DND-41 (cell line): Measurements from ENCODE around the gene TMEM254.

Experiments
- ATAC-seq: fragments of 200-7000 bp; cut with Tn5 transposase; 3 replicates; pipeline ENCODE4 v1.9.1; 2021; ENCODE audit warnings: low read depth; ENCODE audit not compliant: insufficient read depth
- DNase-seq: peaks from one replicate; pipeline ENCODE4 v3.0.0-alpha.2; 2020
- H2AFZ ChIP-seq: 2 replicates; pipeline ENCODE4 v1.6.0; 2012; ENCODE audit warnings: low read depth, low read length
- H3K27ac ChIP-seq: 2 replicates; pipeline ENCODE4 v1.5.1; 2012; ENCODE audit warnings: low read length, inconsistent platforms
- H3K27me3 ChIP-seq: fragments of 200-600 bp; sonication (generic); 2 replicates; pipeline ENCODE4 v1.6.0; 2012; ENCODE audit warnings: low read length, mild to moderate bottlenecking, inconsistent platforms; ENCODE audit not compliant: insufficient read depth, poor library complexity
- H3K36me3 ChIP-seq: 2 replicates; pipeline ENCODE4 v1.5.1; 2012; ENCODE audit warnings: low read length, inconsistent platforms; ENCODE audit not compliant: insufficient read depth
- H3K4me1 ChIP-seq: 2 replicates; pipeline ENCODE4 v1.5.1; 2012; ENCODE audit warnings: mild to moderate bottlenecking, low read length; ENCODE audit not compliant: insufficient read depth
- H3K4me2 ChIP-seq: 2 replicates; pipeline ENCODE4 v1.6.0; 2012; ENCODE audit warnings: mild to moderate bottlenecking, moderate library complexity, low read length, inconsistent platforms; ENCODE audit not compliant: insufficient read depth
- H3K4me3 ChIP-seq, 2 experiments: fragments of 200-600 bp in 1 of 2; shearing (Covaris generic) in 1 of 2; 2 replicates each; pipeline ENCODE4 v1.5.1; 2012 to 2016; ENCODE audit warnings: inconsistent platforms in 2 of 2, low read length in 2 of 2, mild to moderate bottlenecking in 2 of 2, low read depth in 1 of 2, moderate library complexity in 1 of 2
- H3K79me2 ChIP-seq: 2 replicates; pipeline ENCODE4 v1.6.0; 2012; ENCODE audit warnings: low read length, inconsistent platforms; ENCODE audit not compliant: insufficient read depth
- H3K9ac ChIP-seq: 2 replicates; pipeline ENCODE4 v1.6.0; 2012; ENCODE audit warnings: low read depth, mild to moderate bottlenecking, inconsistent platforms, low read length, moderate library complexity
- H3K9me3 ChIP-seq: 2 replicates; pipeline ENCODE4 v1.5.1; 2012; ENCODE audit warnings: low read length, moderate library complexity, mild to moderate bottlenecking, inconsistent platforms; ENCODE audit not compliant: insufficient read depth, severe bottlenecking
- H4K20me1 ChIP-seq: 2 replicates; pipeline ENCODE4 v1.6.0; 2012; ENCODE audit warnings: low read length; ENCODE audit not compliant: insufficient read depth
- EZH2 ChIP-seq: IDR thresholded peaks from 3 replicates; pipeline ENCODE4 v1.6.1; 2012; ENCODE audit warnings: borderline replicate concordance, low read depth, mild to moderate bottlenecking, moderate library complexity, low read length, inconsistent platforms; ENCODE audit not compliant: severe bottlenecking
- TF ChIP-seq, protein P1 (sequence below): IDR thresholded peaks from 2 replicates; pipeline ENCODE4 v1.5.1; 2012; ENCODE audit warnings: borderline replicate concordance, low read length, moderate library complexity, mild to moderate bottlenecking; ENCODE audit not compliant: poor library complexity, severe bottlenecking; ENCODE audit errors: extremely low read depth

Gene TMEM254

GRCh38 chr10:80077869-80078447 lies 507 bp upstream of the TMEM254 start:
- Histone ChIP-seq H3K9me3 (no peaks in the 10 kb centered on the region), H2AFZ (peak overlapping the region; percentile 87), H3K27ac (peak overlapping the region; percentile 83), H3K4me2 (peak overlapping the region; percentile 95), H3K9ac (peak overlapping the region; percentile 89), H3K4me1 (peaks cover 20% of the 10 kb centered on the region), H3K27me3 (no peaks in the 10 kb centered on the region), H4K20me1 (no peaks in the 10 kb centered on the region), H3K4me3 (peak overlapping the region; percentile 53 to 86; a peak in 3 of 4 replicates), H3K36me3 (no peaks in the 10 kb centered on the region; the same call in 1 of the 2 replicates), H3K79me2 (no peaks in the 10 kb centered on the region; the same call in 1 of the 2 replicates)
- no peak for TF ChIP-seq EZH2
- TF ChIP-seq, protein P1, sequence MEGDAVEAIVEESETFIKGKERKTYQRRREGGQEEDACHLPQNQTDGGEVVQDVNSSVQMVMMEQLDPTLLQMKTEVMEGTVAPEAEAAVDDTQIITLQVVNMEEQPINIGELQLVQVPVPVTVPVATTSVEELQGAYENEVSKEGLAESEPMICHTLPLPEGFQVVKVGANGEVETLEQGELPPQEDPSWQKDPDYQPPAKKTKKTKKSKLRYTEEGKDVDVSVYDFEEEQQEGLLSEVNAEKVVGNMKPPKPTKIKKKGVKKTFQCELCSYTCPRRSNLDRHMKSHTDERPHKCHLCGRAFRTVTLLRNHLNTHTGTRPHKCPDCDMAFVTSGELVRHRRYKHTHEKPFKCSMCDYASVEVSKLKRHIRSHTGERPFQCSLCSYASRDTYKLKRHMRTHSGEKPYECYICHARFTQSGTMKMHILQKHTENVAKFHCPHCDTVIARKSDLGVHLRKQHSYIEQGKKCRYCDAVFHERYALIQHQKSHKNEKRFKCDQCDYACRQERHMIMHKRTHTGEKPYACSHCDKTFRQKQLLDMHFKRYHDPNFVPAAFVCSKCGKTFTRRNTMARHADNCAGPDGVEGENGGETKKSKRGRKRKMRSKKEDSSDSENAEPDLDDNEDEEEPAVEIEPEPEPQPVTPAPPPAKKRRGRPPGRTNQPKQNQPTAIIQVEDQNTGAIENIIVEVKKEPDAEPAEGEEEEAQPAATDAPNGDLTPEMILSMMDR = no peak
- ATAC-seq (no peak), DNase-seq (no peak)

DNA sequence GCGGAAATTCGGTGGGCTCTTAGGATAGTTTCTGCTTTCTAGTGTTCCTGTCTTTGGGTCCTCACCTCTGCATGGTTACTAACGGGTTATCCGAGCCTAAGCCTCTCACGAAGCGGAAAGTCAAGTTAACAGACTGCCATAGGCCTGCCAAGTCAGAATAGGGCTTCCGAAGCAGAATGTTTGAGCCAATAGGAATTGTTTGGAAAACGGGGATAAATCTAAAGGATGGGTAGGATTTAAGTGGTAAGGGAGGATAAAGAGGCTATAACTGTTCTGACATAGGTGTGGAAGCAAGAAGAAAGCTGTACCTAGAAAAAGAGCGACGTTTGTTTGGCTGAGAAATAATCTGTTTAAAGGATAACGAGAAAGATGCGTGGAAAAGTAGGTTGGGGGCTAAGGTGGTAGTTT lies 851 bp downstream of the TMEM254 start:
- peaks cover 20% of the 10 kb centered on the region for H3K4me1 ChIP-seq
- peak overlapping the region; percentile 89 for H3K9ac ChIP-seq
- DNase-seq (no peak), ATAC-seq (no peak)
- peak overlapping the region; percentile 64 for H3K27ac ChIP-seq
- H4K20me1 ChIP-seq = no peaks in the 10 kb centered on the region
- no peak for TF ChIP-seq EZH2
- TF ChIP-seq, protein P1 = no peak
- peak overlapping the region; percentile 95 for H3K4me2 ChIP-seq
- H3K4me3 ChIP-seq = peak overlapping the region; percentile 53 to 86
- H2AFZ ChIP-seq = peak overlapping the region; percentile 85
- no peaks in the 10 kb centered on the region for H3K27me3 ChIP-seq
- H3K9me3 ChIP-seq = no peaks in the 10 kb centered on the region
- no peaks in the 10 kb centered on the region; the same call in 1 of the 2 replicates for H3K79me2 ChIP-seq
- H3K36me3 ChIP-seq = no peaks in the 10 kb centered on the region; the same call in 1 of the 2 replicates

DNA sequence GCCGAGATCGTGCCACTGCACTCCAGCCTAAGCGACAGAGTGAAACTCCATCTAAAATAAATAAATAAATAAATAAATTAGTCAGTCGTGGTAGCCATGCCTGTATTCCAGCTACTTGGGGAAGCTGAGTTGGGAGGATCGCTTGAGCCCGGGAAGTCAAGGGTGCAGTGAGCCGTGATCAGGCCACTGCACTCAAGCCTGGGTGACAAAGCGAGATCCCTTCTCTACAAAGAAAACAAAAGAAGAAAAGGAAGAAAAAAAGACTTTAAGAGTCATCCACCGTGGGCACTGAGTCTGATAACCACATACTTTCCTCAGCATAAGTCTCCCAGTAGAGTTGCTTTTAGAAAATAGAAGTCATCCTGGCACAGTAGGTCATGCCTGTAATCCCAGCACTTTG lies 2.6 kb downstream of the TMEM254 start:
- Histone ChIP-seq H3K36me3 (no peaks in the 10 kb centered on the region; the same call in 1 of the 2 replicates), H3K4me2 (no peak overlapping the region), H2AFZ (no peak overlapping the region), H3K79me2 (no peaks in the 10 kb centered on the region; the same call in 1 of the 2 replicates), H3K4me1 (peaks cover 20% of the 10 kb centered on the region), H3K27ac (no peak overlapping the region), H3K4me3 (no peak overlapping the region), H3K9me3 (no peaks in the 10 kb centered on the region), H3K9ac (no peak overlapping the region), H4K20me1 (no peaks in the 10 kb centered on the region), H3K27me3 (no peaks in the 10 kb centered on the region)
- DNase-seq = no peak
- TF ChIP-seq EZH2 = no peak
- TF ChIP-seq, protein P1 = no peak
- no peak for ATAC-seq
